HT-29 (cell line): ENCODE measurements around the gene DNAJC27. TPM values are rescaled to one million over a fixed set of nuclear protein-coding genes. Genes with fewer than 3 reads are reported as not detected.
"Not testable (repeated sequence)": the region's sequence is repeated elsewhere in the genome, so short reads cannot be mapped to it uniquely, and the experiment has no call there.

Experiments
- DNase-seq: peaks from one replicate; pipeline ENCODE4 v3.0.0-alpha.2; 2015; ENCODE audit warnings: low spot score
- total RNA-seq: library from RNA; depleted of rRNA; stranded (reverse); fragments of >200 nt; shearing (Covaris generic); gene quantifications from 2 replicates; pipeline ENCODE4 v1.2.3, GENCODE V29; 2014; rRNA removed

Gene DNAJC27
- 0.89 and 0.92 TPM in 2 replicates for total RNA-seq

DNA sequence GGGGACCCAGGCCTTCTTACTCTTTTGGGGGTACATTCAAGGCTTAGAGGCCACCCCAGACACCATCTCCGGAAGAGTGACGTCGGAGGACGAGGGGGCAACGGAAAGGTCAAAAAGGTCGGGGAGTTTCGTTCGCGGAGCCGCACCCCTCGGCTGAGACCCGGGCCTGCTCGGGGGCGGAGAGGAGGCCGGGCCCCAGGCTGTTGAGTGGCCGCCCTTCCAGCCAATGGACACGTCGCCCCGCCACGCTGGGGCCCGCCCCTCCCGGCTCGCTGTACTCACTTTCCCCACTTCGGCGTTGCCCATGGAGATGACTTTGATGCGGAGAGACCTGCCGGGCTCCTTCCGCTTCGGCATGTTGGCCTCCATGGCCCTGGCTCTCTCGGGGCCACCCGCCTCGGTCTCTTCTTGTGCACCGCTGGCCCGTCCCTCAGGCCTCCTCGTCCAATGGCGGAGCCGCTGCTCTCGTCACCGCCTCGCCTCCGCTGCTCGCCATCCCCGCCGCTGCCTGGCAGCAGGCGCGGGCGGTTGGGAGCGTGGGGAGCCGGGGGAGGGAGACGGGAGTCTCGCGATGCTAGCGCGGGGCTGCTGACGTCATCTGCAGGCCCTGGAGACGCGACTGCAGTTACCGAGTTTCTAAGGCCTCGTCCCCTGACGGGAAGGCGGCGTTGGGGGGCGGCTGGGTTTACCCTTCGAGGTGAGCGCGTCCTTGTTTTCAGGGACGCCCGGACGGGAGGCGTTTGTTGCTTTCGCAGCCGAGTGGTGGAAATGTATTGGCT is at the start of gene DNAJC27:
Gene DNAJC27 (minus strand): TSS at position 420 of the 779 bp plus-strand sequence. CDS start 51 bp downstream, at position 369.
- DNase-seq = peak; percentile 98

DNA sequence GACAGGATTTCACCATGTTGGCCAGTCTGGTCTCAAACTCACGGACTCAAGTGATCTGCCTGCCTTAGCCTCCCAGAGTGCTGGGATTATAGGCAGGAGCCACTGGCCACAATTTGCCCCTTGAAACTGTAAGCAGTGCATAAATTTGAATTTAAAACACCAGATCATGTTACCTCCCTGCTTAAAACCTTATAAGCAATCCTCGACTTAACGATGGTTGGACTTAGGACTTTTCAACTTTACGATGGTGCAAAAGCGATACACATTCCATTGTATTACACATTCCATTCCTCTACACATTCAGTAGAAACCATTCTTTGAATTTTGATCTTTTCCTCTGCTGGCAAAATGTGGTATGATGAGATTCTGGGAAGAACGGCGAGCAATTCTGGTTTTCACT is 46.9 kb upstream of the DNAJC27 start:
- peak; percentile 24 for DNase-seq

DNA sequence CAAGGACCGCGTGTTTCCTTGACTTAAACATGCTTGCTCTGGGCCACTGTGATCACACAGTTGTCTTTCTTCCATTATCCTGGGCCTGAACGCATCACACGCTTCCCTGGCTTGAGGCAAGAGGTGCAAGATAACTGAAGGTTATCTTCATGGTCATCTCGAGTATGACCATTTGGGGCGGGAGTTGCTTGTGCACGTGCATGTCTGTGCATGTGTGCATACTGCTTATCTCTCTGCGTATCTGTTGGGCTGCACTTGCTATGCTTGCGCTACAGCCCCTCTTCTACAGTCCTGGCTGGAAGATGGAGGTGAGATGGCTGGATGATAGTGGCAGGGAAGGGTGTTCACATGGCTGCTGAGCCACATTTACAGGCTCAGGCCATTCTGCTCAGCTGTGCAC is 42.9 kb upstream of the DNAJC27 start:
- no peak for DNase-seq

DNA sequence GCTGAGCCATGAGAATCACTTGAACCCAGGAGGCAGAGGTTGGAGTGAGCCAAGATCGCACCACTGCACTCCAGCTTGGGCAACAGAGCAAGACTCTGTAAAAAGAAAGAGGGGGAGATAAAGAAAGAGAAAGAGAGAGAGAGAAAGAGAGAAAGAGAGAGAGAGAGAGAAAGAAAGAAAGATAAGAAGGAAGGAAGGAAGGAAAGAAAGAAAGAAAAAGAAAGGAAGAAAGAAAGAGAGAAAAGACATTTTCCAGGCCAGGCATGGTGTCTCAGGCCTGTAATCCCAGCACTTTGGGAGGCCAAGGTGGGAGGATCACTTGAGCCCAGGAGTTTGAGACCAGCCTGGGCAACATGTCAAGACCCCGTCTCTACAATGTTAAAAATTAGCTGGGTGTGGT is 39.6 kb upstream of the DNAJC27 start:
- DNase-seq = not testable (repeated sequence)

DNA sequence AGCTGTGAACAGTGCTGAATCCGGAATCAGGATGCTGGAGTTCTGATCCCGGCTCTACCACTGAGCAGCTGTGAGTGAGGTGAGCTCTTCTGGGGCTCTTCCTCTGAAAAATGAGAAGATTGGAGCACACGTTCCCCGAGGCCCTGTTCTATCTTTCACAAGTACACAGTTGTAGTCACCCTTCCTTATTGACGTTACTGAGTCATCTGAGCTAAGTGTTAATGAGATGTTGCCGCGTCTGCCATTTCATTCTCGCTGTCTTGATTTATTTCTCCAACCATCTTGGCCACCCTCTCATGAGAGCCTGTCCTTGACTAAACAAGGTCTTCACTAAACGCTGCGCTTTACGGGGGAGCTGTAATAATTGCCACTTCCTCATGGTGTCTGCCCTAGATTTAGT is 38.2 kb upstream of the DNAJC27 start:
- peak; percentile 12 for DNase-seq

DNA sequence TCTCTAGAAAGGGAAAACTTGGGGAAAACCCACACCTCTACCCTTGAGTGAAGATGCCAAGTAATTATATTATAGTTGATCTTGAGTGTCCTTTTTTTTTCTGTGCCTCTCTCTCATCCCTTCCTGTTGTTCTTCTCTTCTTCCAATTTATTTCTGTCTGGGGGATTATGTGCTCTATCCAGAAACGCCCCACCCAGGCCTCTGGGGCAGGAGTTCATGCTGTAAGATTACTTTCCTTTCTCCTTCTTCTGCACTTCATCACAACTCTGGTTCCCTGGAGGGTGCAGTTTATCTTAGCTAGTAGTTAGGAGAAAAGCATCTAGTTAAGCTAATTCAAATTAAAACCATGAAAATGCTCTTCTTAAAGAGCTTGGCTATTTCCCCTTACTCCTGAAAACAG is 30.3 kb upstream of the DNAJC27 start:
- DNase-seq = no peak

DNA sequence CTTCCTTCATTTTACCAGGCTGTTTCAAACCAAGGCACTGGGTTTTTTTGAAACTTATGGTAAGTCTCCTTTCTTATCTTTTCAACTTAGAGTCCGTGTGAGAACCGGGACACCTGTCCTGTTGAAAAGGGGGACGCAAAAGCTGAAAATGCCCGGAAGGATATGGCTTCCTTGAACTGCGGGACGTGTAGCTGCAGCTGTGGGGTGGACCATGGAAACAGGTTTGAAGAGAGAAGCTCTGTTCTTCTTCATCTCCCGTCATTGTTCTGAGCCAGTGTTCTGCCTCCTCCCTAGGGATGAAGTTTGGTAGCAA is 29.5 kb upstream of the DNAJC27 start:
- DNase-seq = no peak

DNA sequence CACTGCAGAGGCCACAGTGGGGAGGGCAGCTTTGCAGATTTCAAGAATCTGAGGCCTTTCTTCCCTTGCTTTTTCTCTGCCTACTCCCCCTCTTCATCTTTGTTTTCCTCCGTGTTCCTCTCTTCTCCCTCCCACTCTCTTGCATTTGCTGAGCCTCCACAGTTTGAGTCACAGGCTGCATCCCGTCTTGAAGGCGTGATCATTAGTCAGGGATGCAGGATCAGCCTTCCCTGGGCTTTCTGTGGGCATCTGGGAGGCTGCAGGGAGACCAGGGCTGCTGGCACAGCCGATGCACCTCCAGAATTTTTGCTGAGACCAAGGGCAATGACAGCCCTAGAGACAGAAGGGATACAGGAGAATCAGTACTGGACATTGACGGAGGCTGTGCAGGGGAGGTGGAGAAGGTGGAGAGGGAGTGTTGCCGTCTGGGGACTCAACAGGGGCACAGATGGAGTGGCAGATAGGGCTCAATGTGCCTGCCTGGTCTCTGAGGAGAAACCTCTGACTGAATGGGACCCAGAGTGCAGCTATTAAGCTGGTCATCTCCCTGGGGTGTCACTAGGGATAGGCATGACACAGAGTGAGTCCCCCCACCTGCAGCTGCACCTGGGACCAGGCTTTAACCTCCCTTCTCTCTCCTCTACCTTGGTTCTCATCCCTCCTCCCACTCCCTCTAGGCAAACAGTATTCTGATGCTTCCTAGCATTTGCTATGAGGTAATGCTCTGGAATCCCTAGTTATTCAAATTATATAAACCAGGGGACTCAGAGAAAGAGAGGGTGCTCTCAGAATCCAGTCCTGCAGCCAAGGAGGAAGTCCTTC is 29.0 kb upstream of the DNAJC27 start:
- no peak for DNase-seq

DNA sequence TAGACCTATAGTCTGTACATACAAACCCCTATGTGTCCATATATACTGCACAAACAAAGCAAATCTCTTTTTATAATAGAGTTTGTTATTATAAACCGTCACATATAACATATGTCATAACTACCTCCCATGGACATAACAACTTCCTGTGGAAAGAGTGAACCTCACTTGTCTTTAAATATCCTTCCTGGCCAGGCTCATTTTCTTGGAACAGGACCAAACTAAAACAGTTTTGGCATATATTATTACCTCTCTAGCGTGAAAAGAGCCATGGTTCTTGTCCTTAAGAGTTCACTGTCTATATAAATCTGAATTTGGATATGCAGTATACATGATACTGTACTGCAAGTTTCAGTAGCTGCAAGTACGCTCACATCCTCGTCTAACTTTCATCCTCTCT is 28.3 kb upstream of the DNAJC27 start:
- DNase-seq = no peak

DNA sequence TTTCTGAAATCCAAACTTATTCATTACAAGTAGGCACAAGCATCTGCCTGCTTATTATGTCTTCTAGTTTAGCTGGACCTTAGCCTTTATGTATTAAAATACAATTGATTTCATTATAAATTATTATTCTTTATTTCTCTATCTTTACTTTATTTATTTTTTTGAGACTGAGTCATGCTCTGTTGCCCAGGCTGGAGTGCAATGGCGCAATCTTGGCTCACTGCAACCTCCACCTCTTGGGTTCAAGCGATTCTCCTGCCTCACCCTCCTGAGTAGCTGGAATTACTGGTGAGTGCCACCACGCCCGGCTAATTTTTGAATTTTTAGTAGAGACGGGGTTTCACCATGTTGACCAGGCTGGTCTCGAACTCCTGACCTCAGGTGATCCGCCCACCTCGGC is 27.3 kb upstream of the DNAJC27 start:
- DNase-seq = not testable (repeated sequence)

DNA sequence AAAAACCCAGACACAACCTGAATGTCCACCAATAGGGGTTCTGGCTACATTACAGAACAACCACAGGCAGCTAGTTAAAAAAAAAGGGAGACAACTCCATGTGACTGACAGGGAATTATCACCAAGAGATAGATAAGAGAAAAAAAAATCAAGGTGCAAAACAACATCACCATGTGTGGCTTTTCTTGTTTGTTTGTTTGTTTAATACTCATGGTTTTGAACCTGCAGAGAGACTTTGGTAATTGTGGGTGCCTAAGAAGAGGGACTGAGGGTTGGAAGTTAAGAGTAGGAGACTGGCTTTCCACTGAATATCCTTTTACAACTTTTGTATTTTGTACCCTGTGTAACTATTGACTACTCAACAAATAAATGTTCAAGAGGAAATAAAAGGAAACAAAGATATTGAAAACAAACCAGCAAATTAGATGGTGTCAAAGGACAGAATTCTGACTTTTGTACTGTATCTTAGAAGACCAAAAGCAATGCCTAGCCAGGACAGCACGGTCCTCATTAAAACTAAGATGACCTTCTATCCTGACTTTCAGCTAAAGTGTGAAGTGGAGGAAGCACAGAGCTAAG is 22.5 kb upstream of the DNAJC27 start:
- DNase-seq = no peak

DNA sequence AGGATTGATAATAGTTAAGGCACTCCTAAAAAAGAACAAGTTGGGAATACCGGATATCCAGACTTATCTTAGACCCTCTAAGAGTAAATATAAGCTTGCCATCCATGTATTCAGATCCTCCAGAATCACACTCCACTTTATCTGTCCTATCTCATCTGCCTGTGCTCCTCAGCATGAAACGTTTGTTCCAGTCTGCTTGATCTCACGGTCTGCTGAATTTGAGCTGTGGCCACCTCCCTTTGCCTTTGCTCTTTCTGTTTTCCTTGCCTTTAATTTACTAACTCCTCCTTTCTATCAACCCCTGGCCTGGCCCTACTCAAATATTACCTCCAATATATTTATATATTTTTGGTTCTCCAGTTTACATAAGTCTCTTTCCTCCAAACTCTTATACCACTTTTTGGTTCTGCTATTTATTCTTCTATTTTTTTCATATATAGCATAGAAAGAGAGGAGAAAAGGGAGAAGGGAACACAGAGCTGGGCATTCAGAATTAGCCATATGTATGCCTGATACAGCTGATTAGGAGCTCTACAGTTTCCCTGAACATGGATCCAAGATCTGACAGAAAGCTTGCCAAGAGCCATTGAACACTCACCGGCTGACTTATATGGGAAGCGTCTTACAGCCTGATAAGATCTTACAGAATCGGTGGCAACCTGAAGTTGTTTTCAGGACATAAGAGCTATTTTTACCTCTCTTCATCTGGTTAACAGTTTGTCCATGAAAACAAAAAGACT is 21.8 kb upstream of the DNAJC27 start:
- no peak for DNase-seq

DNA sequence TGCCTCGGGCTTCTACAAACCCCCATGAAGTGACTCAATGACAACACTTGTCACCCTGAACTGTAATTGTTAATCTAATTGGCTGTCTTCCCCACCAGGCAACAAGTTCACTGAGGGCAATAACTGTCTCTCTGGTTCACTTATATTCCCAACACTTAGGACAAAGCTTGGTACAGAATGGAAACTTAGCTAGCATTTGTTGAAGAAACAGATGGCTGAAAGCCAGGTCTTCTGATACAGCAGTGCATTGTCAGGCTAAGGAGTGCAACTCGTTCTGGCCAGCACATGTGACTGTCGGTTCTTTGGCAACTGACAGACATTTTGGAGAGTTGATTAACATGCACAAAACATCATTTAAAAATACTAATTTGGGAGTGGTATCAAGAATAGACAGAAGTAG is 14.6 kb upstream of the DNAJC27 start:
- no peak for DNase-seq

DNA sequence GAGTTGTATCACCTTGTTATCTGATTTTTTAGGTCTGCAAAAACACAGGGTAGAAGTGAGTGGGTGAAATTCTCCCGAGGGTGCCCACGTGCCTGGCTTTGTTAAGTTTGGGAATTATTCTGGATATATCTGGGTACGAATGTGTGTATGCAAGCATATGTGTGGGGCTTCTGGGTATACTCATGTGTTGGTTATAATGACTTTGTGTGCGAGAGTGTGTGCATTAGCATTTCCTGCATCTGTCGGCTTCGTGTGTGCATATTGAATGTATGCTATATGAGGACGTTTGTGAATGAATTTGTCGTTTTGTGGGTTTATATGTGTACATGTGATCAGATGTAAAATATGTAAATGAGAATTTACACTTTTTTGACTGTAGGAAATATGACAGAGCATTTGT is 13.8 kb upstream of the DNAJC27 start:
- no peak for DNase-seq

DNA sequence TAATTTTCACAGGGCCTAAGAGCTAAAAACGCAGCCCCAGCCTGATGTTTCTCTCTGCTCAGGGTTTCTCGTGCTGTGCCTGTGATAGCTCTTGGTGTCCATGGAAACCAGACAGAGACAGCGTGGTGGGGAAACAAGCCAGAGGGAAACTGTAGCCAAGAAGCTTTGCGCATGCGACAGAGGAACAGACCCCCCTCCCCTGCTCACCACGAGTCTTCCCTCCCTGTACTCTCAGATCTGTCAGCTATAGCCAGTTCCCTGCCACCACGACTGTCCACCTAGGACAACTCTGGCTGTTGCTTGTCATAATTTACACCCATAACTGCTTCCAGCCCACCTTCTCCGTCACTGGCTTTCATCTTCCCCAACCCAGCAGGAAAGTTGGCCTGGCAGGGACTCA is 13.2 kb upstream of the DNAJC27 start:
- DNase-seq = no peak

DNA sequence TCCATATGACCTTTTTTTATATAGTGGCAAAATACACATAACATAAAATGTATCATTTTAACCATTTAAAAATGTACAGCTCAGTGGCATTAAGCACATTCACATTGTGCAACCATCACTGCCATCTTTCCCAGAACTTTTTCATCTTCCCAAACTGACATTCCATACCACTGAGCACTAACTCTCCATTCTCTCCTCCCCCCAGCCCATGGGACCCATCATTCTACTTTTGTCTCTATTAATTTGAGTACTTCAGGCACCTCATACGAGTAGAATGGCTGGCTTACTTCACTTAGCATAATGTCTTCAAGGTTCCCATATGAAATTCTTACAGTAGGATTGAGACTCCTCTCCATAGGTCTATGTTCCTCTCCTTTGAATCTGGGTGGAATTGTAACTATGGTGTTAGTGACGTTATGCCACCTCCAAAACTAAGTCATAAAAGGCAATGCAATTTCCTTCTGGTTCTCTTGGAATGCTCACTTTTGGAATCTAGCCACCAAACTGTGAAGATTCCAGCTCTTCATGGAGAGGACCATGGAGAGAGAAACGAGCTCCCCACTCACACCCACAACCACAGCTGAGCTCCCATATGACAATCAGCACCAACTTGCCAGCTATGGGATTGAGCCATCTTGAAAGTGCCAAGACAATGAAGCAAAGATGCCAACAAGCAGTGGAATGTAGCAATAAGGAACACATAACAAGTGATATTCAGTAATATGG is 9.8 kb upstream of the DNAJC27 start:
- no peak for DNase-seq

DNA sequence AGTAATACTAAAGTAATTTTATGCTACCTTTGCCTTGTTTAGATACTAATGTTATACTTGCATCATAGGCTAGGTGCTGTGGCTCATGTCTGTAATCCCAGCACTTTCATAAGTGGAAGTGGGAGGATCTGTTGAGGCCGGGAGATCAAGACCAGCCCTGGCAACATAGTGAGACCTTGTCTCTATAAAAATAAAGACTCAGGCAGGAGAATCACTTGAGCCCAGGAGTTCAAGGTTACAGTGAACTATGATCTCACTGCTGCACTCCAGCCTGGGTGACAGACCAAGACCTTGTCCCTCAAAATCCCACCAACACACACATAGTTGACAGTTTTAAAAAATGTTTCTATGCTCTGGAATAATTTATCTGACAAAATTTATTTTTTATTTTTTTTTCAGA is 6.9 kb upstream of the DNAJC27 start:
- no peak for DNase-seq

DNA sequence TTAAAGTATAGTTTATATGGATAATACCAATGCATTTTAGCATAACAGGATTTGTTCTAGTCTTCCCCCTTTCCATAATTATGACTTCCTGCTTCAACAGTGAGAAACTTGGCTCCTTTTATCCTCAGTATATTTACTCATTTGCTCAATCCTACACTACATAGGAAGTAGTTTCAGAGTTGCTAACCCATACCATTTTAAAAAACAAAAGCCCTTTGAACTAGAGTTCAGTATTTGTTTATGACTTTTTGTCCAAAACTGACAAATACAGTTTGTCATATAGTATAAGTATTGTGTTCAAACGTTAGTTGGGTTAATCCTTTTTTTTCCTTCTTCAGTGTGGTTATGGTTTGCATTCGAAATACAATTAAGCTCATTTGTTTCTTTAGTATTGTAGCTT is 5.9 kb upstream of the DNAJC27 start:
- DNase-seq = no peak

DNA sequence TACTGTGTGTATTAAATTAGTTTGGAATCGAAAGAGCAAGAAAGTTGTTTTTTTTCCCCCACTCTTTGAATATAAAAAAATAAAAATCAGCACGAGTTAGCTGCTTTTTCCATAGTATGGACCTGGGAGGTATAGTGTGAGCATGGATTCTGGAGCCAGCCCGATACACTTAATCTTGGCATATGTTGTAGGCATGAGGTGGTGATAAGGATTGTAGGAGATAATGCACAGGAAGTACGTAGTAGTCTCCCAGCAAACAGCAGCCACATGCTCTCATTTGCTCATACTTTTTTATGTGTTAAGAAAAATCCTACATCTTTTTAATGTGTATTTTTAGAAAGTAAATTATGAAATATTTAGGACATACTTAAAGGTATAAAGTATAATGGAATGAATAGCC is 2.1 kb upstream of the DNAJC27 start:
- DNase-seq = no peak

DNA sequence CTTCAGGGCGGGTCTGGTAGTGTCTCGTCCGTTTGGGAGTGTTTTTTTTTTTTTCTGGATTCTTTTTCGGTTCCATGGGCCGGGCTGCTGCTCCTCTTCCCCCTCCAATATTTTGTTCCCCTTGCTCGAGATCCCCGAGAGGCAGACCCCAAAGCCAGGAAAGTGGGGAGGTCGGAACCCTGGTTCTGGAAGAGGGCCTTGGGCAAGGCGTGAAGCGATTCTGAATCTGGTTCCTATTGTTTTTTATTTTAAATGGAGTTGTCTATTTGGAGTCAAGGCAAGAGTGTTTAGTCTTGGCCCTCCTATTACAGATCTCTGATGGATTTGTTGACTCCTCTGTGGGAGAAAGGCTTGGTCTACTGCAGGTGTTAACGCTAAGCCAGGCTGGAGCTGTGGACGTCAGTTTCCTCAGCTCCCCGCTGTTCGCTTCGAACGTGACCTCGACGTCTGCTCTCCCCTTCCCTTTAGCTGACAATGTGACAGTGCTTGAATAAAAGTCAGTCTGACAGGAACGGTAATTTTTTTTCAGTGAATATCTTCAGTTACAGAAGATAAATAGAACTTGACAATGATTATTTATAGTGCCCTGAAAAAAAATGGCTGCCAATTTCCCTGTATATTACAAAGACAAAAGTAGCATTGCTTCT is 683 bp upstream of the DNAJC27 start:
- DNase-seq = peak; percentile 58

DNA sequence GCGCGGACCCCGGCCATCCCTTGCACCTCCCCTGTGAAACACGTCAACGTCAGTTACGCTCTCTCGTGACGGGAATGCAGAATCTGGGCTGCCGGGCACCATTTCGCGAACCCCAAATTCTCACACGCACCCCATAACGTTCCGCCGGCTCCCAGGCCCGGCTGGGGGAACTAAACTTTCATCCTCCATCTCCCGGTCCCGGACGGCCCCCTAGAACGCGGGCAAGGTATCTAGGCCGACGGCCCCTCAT is 544 bp downstream of the DNAJC27 start:
- no peak for DNase-seq
